Measurements from ENCODE around the gene KRT27. TPM values are rescaled to one million over a fixed set of nuclear protein-coding genes. Genes with fewer than 3 reads are reported as not detected.

KRT27 gene
- total RNA-seq, 1 experiment from 2014 or later: not detected

- no peak for TF ChIP-seq CTCF (IDR thresholded peaks at IDR 0.05 in 2 of 3, conservative IDR thresholded peaks at IDR 0.05 in 1 of 3; ENCODE audit: borderline replicate concordance in 1 of 3, insufficient read depth in 1 of 3, low read depth in 2 of 3, low read length in 2 of 3)
- TF ChIP-seq JUND (IDR thresholded peaks at IDR 0.05): no peak
These were observed 37.3 kb upstream of the KRT27 start (continued) for GRCh38 chr17:40819528-40820125.

DNA sequence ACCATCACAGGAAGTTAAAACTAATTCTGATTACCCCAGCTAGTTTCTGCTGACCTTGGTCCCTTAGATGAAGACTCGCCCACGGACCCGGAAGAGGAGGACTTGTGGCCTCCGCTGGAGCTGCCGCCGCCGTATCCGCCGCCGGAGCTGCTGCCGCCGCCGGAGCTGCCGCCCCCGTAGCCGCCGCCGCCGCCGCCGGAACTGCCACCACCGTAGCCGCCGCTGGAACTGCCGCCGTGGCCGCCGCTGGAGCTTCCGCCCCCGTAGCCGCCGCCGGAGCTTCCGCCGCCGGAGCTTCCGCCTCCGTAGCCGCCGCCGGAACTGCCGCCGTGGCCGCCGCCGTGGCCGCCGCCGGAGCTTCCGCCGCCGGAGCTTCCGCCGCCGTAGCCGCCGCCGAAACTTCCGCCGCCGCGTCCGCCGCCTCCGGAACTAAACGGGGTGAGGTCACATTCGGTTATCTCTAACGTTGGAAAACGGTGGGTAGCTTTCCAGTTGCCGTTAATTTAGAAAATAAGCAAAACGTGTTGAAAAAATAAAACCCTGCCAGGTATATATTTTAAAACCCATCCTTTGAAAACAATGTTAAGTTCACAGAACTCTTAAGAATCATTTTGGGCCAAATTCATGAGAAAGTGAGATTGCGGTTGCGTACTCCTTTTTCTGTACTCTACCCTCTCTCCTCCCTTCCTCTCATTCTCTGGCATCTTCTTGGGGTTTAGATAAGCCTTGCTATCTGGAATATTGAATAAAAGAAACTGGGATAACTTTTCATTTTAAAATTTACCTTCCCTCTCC, 36.6 kb upstream of the KRT27 start:
- Histone ChIP-seq H2AFZ (ENCODE audit: low read depth, low read length, poor library complexity, severe bottlenecking) (no peak overlapping the region), H3K36me3 (ENCODE audit: control insufficient read depth in 1 of 2, insufficient read depth in 2 of 2, low read length in 2 of 2) (peaks cover 8 to 10% of the 10 kb centered on the region in 2 experiments; a peak in 2 of 4 replicates), H4K20me1 (ENCODE audit: insufficient read depth) (no peaks in the 10 kb centered on the region), H3K27ac (ENCODE audit: low read depth, low read length) (peak overlapping the region; percentile 93), H3K9me3 (ENCODE audit: control insufficient read depth in 1 of 2, insufficient read depth in 1 of 2, low read depth in 1 of 2, low read length in 2 of 2) (no peaks in the 10 kb centered on the region), H3K9me2 (ENCODE audit: insufficient read depth) (no peaks in the 10 kb centered on the region), H3K9ac (ENCODE audit: low read length) (peak overlapping the region; percentile 86), H3K27me3 (ENCODE audit: insufficient read depth, low read length) (no peaks in the 10 kb centered on the region), H3K79me2 (ENCODE audit: insufficient read depth, low read length) (peaks cover 60% of the 10 kb centered on the region), H3K4me1 (ENCODE audit: control insufficient read depth in 1 of 2, insufficient read depth in 2 of 2, low read length in 2 of 2) (peaks cover 8 to 19% of the 10 kb centered on the region in 2 experiments), H3K4me2 (ENCODE audit: low read length) (peak overlapping the region; percentile 85), H3K4me3 (replicated peaks in 1 of 2; ENCODE audit: low read depth in 1 of 2, low read length in 2 of 2) (peak overlapping the region; percentile 69 to 88)
- DNase-seq (ENCODE audit: low read depth, low spot score) (peak; percentile 53), ATAC-seq (peak; percentile 89)
- intact Hi-C loops (cut with micrococcal nuclease): loop anchor here (5.0 kb wide), 1 partner anchor 83 kb away; no protein-coding TSS in a partner anchor
- BruUV-seq (replicated peaks): no TSS peak
- ChIA-PET POLR2A (interaction anchor here (0.7 to 1.6 kb wide), 5 partner anchors 11 to 870 kb away, joined by 3 to 6 read pairs (median 3); partner anchors contain the start of gene EIF1), CTCF (interaction anchor here (0.7 to 2.1 kb wide), 6 partner anchors 54 to 847 kb away, joined by 3 to 9 read pairs (median 5); no protein-coding TSS in a partner anchor), RAD21 (ENCODE audit: low non-redundant PET in 1 of 2, low total read pairs in 2 of 2, uncharacterized antibody in 2 of 2, unreplicated experiment in 2 of 2) (no interaction called here)
- TF ChIP-seq CEBPB (IDR thresholded peaks at IDR 0.05; ENCODE audit: low read depth) (no peak), EZH2 (IDR thresholded peaks at IDR 0.05) (no peak), EGR1 (IDR thresholded peaks at IDR 0.05; ENCODE audit: low read depth) (peak; percentile 24; the same call in 1 of the 2 replicates), POLR2A (IDR thresholded peaks at IDR 0.05; ENCODE audit: borderline replicate concordance, extremely low read depth, insufficient read depth, insufficient read length) (no peak), SP1 (IDR thresholded peaks at IDR 0.05; ENCODE audit: low read depth) (no peak), TCF7L2 (IDR thresholded peaks at IDR 0.05; ENCODE audit: borderline replicate concordance, extremely low read depth, insufficient read depth, insufficient read length) (no peak), ELF1 (IDR thresholded peaks at IDR 0.05; ENCODE audit: borderline replicate concordance, low read depth) (peak; percentile 48; the same call in 1 of the 2 replicates), YY1 (IDR thresholded peaks at IDR 0.05; ENCODE audit: extremely low read depth, insufficient replicate concordance, low read depth, low read length) (no peak)
- TF ChIP-seq, protein P1, sequence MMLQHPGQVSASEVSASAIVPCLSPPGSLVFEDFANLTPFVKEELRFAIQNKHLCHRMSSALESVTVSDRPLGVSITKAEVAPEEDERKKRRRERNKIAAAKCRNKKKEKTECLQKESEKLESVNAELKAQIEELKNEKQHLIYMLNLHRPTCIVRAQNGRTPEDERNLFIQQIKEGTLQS (IDR thresholded peaks at IDR 0.05): no peak
- TF ChIP-seq, protein P2, sequence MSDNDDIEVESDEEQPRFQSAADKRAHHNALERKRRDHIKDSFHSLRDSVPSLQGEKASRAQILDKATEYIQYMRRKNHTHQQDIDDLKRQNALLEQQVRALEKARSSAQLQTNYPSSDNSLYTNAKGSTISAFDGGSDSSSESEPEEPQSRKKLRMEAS (IDR thresholded peaks at IDR 0.05): peak; percentile 31; the same call in 1 of the 2 replicates
- TF ChIP-seq, protein P3, sequence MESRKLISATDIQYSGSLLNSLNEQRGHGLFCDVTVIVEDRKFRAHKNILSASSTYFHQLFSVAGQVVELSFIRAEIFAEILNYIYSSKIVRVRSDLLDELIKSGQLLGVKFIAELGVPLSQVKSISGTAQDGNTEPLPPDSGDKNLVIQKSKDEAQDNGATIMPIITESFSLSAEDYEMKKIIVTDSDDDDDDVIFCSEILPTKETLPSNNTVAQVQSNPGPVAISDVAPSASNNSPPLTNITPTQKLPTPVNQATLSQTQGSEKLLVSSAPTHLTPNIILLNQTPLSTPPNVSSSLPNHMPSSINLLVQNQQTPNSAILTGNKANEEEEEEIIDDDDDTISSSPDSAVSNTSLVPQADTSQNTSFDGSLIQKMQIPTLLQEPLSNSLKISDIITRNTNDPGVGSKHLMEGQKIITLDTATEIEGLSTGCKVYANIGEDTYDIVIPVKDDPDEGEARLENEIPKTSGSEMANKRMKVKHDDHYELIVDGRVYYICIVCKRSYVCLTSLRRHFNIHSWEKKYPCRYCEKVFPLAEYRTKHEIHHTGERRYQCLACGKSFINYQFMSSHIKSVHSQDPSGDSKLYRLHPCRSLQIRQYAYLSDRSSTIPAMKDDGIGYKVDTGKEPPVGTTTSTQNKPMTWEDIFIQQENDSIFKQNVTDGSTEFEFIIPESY (IDR thresholded peaks at IDR 0.05; ENCODE audit: extremely low read depth, insufficient replicate concordance, low read length): no peak
- TF ChIP-seq, protein P4, sequence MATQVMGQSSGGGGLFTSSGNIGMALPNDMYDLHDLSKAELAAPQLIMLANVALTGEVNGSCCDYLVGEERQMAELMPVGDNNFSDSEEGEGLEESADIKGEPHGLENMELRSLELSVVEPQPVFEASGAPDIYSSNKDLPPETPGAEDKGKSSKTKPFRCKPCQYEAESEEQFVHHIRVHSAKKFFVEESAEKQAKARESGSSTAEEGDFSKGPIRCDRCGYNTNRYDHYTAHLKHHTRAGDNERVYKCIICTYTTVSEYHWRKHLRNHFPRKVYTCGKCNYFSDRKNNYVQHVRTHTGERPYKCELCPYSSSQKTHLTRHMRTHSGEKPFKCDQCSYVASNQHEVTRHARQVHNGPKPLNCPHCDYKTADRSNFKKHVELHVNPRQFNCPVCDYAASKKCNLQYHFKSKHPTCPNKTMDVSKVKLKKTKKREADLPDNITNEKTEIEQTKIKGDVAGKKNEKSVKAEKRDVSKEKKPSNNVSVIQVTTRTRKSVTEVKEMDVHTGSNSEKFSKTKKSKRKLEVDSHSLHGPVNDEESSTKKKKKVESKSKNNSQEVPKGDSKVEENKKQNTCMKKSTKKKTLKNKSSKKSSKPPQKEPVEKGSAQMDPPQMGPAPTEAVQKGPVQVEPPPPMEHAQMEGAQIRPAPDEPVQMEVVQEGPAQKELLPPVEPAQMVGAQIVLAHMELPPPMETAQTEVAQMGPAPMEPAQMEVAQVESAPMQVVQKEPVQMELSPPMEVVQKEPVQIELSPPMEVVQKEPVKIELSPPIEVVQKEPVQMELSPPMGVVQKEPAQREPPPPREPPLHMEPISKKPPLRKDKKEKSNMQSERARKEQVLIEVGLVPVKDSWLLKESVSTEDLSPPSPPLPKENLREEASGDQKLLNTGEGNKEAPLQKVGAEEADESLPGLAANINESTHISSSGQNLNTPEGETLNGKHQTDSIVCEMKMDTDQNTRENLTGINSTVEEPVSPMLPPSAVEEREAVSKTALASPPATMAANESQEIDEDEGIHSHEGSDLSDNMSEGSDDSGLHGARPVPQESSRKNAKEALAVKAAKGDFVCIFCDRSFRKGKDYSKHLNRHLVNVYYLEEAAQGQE (IDR thresholded peaks at IDR 0.05; ENCODE audit: low read depth): no peak

Measured in HCT116 (cell line).